WTC11 (cell line): ENCODE data around the gene CRTC3.

Experiments
- ATF2 ChIP-seq: sonication (generic); formaldehyde crosslinking; IDR thresholded peaks from 2 replicates; pipeline ENCODE4 v1.8.1; 2022; ENCODE audit warnings: low read depth, missing genetic modification reagents, borderline replicate concordance
- CTCF ChIP-seq: fragments of 200-600 bp; IDR thresholded peaks from 2 replicates; pipeline ENCODE4 v1.8.0; 2022; ENCODE audit warnings: antibody characterized with exemption
- FOXK1 ChIP-seq: sonication (generic); formaldehyde crosslinking; IDR thresholded peaks from 2 replicates; pipeline ENCODE4 v1.8.0; 2022; ENCODE audit warnings: mild to moderate bottlenecking, moderate library complexity, missing genetic modification reagents
- HMGXB4 ChIP-seq: sonication (generic); formaldehyde crosslinking; IDR thresholded peaks from 2 replicates; pipeline ENCODE4 v1.8.1; 2023; ENCODE audit warnings: mild to moderate bottlenecking, moderate library complexity, missing genetic modification reagents
- JUN ChIP-seq: sonication (generic); formaldehyde crosslinking; IDR thresholded peaks from 2 replicates; pipeline ENCODE4 v1.8.0; 2023; ENCODE audit warnings: mild to moderate bottlenecking, missing genetic modification reagents
- MAX ChIP-seq: sonication (generic); formaldehyde crosslinking; IDR thresholded peaks from 2 replicates; pipeline ENCODE4 v1.8.0; 2022; ENCODE audit warnings: mild to moderate bottlenecking, missing genetic modification reagents
- NFATC4 ChIP-seq: fragments of 250-450 bp; sonication (Bioruptor Pico); IDR thresholded peaks from 2 replicates; pipeline ENCODE4 v1.9.0; 2021; ENCODE audit warnings: mild to moderate bottlenecking
- SMAD3 ChIP-seq: sonication (generic); formaldehyde crosslinking; IDR thresholded peaks from 2 replicates; pipeline ENCODE4 v1.8.0; 2022; ENCODE audit warnings: missing genetic modification reagents, mild to moderate bottlenecking, borderline replicate concordance
- SMAD4 ChIP-seq: sonication (generic); formaldehyde crosslinking; IDR thresholded peaks from 2 replicates; pipeline ENCODE4 v1.8.0; 2022; ENCODE audit warnings: mild to moderate bottlenecking, missing genetic modification reagents
- SOX15 ChIP-seq: fragments of 250-450 bp; sonication (Bioruptor Pico); IDR thresholded peaks from 2 replicates; pipeline ENCODE4 v1.9.0; 2021; ENCODE audit warnings: mild to moderate bottlenecking
- SP1 ChIP-seq: sonication (generic); formaldehyde crosslinking; conservative IDR thresholded peaks from 2 replicates; pipeline ENCODE4 v1.8.1; 2022; ENCODE audit warnings: missing genetic modification reagents
- TP53 ChIP-seq: sonication (generic); formaldehyde crosslinking; IDR thresholded peaks from 2 replicates; pipeline ENCODE4 v1.8.1; 2023; ENCODE audit warnings: mild to moderate bottlenecking, missing genetic modification reagents
- USF1 ChIP-seq: sonication (generic); formaldehyde crosslinking; IDR thresholded peaks from 2 replicates; pipeline ENCODE4 v1.8.0; 2022; ENCODE audit warnings: mild to moderate bottlenecking, missing genetic modification reagents
- ZNF263 ChIP-seq: sonication (generic); formaldehyde crosslinking; IDR thresholded peaks from 2 replicates; pipeline ENCODE4 v1.8.1; 2022; ENCODE audit warnings: low read depth, mild to moderate bottlenecking, moderate library complexity, missing genetic modification reagents

- TF ChIP-seq CTCF (no peak), MAX (no peak), USF1 (CRISPR knock-in tag) (no peak), TP53 (CRISPR knock-in tag) (no peak), ZNF263 (CRISPR knock-in tag) (no peak), JUN (no peak), ATF2 (no peak), SMAD4 (CRISPR knock-in tag) (no peak), SMAD3 (CRISPR knock-in tag) (no peak), SP1 (no peak), SOX15 (CRISPR knock-in tag) (no peak), HMGXB4 (no peak), NFATC4 (no peak), FOXK1 (CRISPR knock-in tag) (no peak)
Measured at GRCh38 chr15:90681480-90681879, 151.8 kb downstream of the CRTC3 start.
